HAP-1 (cell line): ENCODE data around the gene GNG12.

Experiments
- DNase-seq, 2 experiments: peaks; one replicate each; pipeline ENCODE4 v3.0.0-alpha.2; 2016 to 2020; ENCODE audit warnings: low spot score in 2 of 2
- H3K27me3 ChIP-seq: fragments of 250-450 bp; sonication (Bioruptor Pico); 2 replicates; pipeline ENCODE4 v1.5.1; 2020; ENCODE audit warnings: low read depth, mild to moderate bottlenecking, moderate library complexity
- H3K36me3 ChIP-seq: fragments of 250-450 bp; sonication (Bioruptor Pico); replicated peaks from 2 replicates; pipeline ENCODE4 v1.5.1; 2020; ENCODE audit warnings: mild to moderate bottlenecking
- H3K4me1 ChIP-seq: fragments of 250-450 bp; sonication (Bioruptor Pico); 2 replicates; pipeline ENCODE4 v1.5.1; 2020; ENCODE audit warnings: mild to moderate bottlenecking
- H3K4me3 ChIP-seq: fragments of 250-450 bp; sonication (Bioruptor Pico); 2 replicates; pipeline ENCODE4 v1.5.1; 2020; ENCODE audit warnings: mild to moderate bottlenecking, moderate library complexity
- H3K9me3 ChIP-seq: fragments of 250-450 bp; sonication (Bioruptor Pico); 2 replicates; pipeline ENCODE4 v1.5.1; 2020; ENCODE audit warnings: mild to moderate bottlenecking, moderate library complexity
- in situ Hi-C: fragments of 300-500 bp; cut with MboI; formaldehyde crosslinking; loops from 3 replicates; pipeline ENCODE4 v1.14.3; 2020; ENCODE audit warnings: low sequenced_read_pairs, inconsistent platforms, mixed read lengths

GNG12 gene

DNA sequence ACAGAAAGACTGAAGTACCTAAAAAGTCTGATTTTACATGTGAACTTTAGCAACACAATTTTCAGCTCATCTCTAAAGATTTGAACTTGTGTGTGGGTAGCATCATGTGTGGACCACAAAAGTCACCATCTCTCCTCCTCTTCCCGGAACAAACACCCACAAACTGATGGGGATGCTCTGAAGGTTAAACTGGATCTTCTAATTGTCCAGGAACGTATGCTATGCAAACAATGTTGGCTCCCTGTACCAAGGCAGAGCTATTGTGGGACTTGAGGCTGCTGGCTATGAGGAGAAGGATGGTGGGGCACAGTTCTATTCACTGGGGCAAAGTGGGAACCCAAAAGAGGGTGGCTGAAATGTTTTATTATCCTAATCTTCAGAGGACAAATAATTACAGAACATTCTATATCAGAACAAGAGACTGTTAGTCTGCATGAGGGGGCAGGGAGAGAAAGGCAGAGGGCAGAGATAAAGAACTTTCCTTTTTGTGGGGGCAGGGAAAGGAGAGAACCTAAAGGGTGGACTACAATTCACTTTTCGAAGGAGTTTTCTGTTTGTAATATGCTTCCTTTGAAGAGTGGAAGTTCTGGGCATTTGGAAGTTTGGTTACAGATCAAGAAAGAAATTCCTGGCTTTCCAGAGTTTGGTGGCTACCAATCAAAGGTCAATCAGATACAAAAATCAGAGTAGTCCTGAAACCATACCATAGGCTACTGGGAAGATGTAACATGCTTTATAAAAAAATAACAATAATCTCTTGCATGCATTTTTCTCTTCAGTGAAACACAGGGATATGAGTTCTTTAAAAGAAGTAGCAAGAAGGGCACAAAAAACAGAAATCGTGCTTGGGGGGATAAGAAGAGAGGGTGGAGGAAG lies 85.4 kb downstream of the GNG12 start:
- H3K9me3 ChIP-seq: no peaks in the 10 kb centered on the region
- in situ Hi-C loops: no loop called here
- DNase-seq: no peak
- H3K36me3 ChIP-seq: no peaks in the 10 kb centered on the region
- H3K27me3 ChIP-seq: no peaks in the 10 kb centered on the region
- peaks cover 18% of the 10 kb centered on the region for H3K4me1 ChIP-seq
- no peak overlapping the region for H3K4me3 ChIP-seq

GRCh38 chr1:67745875-67746698 lies 87.2 kb downstream of the GNG12 start:
- H3K4me3 ChIP-seq: no peak overlapping the region
- no peaks in the 10 kb centered on the region for H3K27me3 ChIP-seq
- H3K4me1 ChIP-seq: peaks cover 18% of the 10 kb centered on the region
- in situ Hi-C loops: no loop called here
- H3K36me3 ChIP-seq: no peaks in the 10 kb centered on the region
- no peaks in the 10 kb centered on the region for H3K9me3 ChIP-seq
- peak; percentile 28 to 38 for DNase-seq

DNA sequence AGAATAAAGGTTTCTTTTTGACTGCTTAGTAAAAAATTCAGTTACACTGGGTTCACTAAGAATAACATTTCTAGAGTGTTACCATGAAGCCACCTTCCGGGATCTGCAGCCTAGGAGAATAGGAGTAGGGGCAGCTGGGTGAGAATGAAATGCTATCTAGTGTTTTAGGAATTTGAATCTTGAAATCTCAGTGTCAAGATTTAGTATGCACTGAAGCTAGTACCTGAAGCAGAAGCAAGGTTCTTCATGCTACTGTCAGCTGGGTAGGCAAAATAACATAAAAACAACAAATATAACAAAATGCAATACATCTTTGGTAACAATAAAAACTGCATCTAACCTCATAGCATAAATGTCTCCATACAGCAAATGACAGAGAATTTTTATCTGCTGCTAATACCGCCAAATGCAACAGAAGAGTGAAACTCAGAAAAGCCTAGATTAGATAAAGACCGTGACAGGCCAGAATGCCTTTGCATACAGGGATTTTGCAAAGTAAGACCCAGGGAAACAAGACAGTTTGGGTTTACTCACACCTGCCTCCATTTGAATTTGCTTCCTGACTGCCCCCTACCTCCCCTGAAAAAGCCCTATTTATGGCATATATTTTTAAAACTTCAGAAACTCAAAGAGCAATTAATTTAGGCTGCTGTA lies 90.1 kb downstream of the GNG12 start:
- H3K27me3 ChIP-seq: no peaks in the 10 kb centered on the region
- in situ Hi-C loops: no loop called here
- H3K4me3 ChIP-seq: no peak overlapping the region
- peaks cover 7% of the 10 kb centered on the region for H3K4me1 ChIP-seq
- no peaks in the 10 kb centered on the region for H3K9me3 ChIP-seq
- no peaks in the 10 kb centered on the region for H3K36me3 ChIP-seq
- no peak for DNase-seq

GRCh38 chr1:67741736-67742135 lies 91.5 kb downstream of the GNG12 start:
- DNase-seq: no peak
- H3K27me3 ChIP-seq: no peaks in the 10 kb centered on the region
- H3K36me3 ChIP-seq: no peaks in the 10 kb centered on the region
- no peak overlapping the region for H3K4me3 ChIP-seq
- in situ Hi-C loops: no loop called here
- H3K9me3 ChIP-seq: no peaks in the 10 kb centered on the region
- H3K4me1 ChIP-seq: peaks cover 7% of the 10 kb centered on the region

- H3K4me3 ChIP-seq: no peak overlapping the region
- DNase-seq: no peak
- no peaks in the 10 kb centered on the region for H3K36me3 ChIP-seq
- no peaks in the 10 kb centered on the region for H3K9me3 ChIP-seq
- H3K4me1 ChIP-seq: peaks cover 3% of the 10 kb centered on the region
- in situ Hi-C loops: no loop called here
- H3K27me3 ChIP-seq: no peaks in the 10 kb centered on the region
These were observed 92.1 kb downstream of the GNG12 start for GRCh38 chr1:67741121-67741520.

DNA sequence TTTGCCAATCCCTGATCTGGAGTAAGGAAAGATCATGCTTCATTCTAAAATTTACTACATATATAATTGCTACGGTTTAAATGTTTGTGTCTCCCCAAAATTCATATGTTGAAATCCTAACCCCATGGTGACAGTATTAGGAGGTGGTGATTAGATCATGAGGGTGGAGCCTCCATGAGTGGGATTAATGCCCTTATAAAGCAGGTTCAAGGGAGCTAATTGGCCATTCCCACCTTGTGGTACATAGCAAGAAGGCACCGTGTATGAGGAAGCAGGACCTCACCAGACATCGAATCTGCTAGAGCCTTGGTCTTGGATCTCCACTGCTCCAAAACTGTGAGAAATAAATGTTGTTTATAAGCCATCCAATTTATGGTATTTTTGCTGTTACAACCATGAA lies 92.7 kb downstream of the GNG12 start:
- no peaks in the 10 kb centered on the region for H3K27me3 ChIP-seq
- no peaks in the 10 kb centered on the region for H3K36me3 ChIP-seq
- H3K4me1 ChIP-seq: no peaks in the 10 kb centered on the region
- H3K4me3 ChIP-seq: no peak overlapping the region
- in situ Hi-C loops: no loop called here
- DNase-seq: no peak
- H3K9me3 ChIP-seq: no peaks in the 10 kb centered on the region

GRCh38 chr1:67739361-67739760 lies 93.9 kb downstream of the GNG12 start:
- no peaks in the 10 kb centered on the region for H3K36me3 ChIP-seq
- DNase-seq: no peak
- no peaks in the 10 kb centered on the region for H3K4me1 ChIP-seq
- no peak overlapping the region for H3K4me3 ChIP-seq
- in situ Hi-C loops: no loop called here
- no peaks in the 10 kb centered on the region for H3K9me3 ChIP-seq
- H3K27me3 ChIP-seq: no peaks in the 10 kb centered on the region

DNA sequence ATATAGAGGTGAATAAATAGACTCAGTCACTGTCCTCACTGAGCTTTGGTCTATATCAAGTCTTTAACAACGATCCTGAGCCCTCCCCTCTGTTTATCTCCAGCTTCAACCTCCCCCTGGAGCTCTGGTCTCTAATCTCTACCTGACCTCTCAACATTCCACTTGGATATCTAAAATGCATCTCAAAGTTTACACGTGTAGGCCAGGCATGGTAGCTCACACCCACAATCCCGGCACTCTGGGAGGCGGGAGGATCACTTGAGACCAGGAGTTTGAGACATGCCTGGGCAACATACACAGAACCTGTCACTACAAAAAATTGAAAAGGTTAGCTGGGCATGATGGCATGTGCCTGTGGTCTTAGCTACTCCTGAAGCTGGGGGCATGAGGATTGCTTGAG lies 94.9 kb downstream of the GNG12 start:
- no peaks in the 10 kb centered on the region for H3K36me3 ChIP-seq
- in situ Hi-C loops: no loop called here
- no peaks in the 10 kb centered on the region for H3K27me3 ChIP-seq
- no peaks in the 10 kb centered on the region for H3K4me1 ChIP-seq
- no peaks in the 10 kb centered on the region for H3K9me3 ChIP-seq
- no peak for DNase-seq
- H3K4me3 ChIP-seq: no peak overlapping the region

GRCh38 chr1:67737875-67738274 lies 95.4 kb downstream of the GNG12 start:
- H3K4me3 ChIP-seq: no peak overlapping the region
- DNase-seq: no peak
- H3K9me3 ChIP-seq: no peaks in the 10 kb centered on the region
- in situ Hi-C loops: no loop called here
- H3K27me3 ChIP-seq: no peaks in the 10 kb centered on the region
- no peaks in the 10 kb centered on the region for H3K36me3 ChIP-seq
- no peaks in the 10 kb centered on the region for H3K4me1 ChIP-seq

DNA sequence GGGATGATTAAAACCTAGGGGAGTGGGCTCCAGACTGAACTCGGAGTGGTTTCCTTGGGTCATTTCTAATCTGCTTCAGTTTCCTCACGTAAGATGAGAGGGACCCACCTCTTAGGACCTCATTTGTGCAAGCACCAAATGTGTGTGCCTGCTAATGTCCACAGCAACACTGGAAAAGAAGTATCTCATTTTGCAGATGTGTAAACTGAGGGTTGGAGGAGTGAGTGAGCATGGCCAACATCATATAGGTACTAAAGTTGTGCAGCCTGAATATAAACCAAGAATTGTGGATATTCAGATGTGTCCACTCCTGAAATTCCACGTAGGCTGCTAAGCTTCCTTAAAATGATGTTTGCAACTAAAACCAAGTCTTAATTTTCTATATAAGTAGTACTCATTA lies 96.5 kb downstream of the GNG12 start:
- in situ Hi-C loops: no loop called here
- no peak overlapping the region for H3K4me3 ChIP-seq
- DNase-seq: no peak

GRCh38 chr1:67735806-67736627 lies 97.2 kb downstream of the GNG12 start:
- Histone ChIP-seq H3K36me3 (no peaks in the 10 kb centered on the region), H3K27me3 (no peaks in the 10 kb centered on the region), H3K4me3 (no peak overlapping the region), H3K9me3 (no peaks in the 10 kb centered on the region), H3K4me1 (peaks cover 13% of the 10 kb centered on the region)
- DNase-seq: no peak
- in situ Hi-C loops: no loop called here

More for the DNA sequence above, 96.5 kb downstream of the GNG12 start:
- Histone ChIP-seq H3K4me1 (peaks cover 6% of the 10 kb centered on the region), H3K27me3 (no peaks in the 10 kb centered on the region), H3K9me3 (no peaks in the 10 kb centered on the region), H3K36me3 (no peaks in the 10 kb centered on the region)

- Histone ChIP-seq H3K27me3 (no peaks in the 10 kb centered on the region), H3K36me3 (no peaks in the 10 kb centered on the region), H3K9me3 (no peaks in the 10 kb centered on the region), H3K4me1 (peaks cover 13% of the 10 kb centered on the region), H3K4me3 (no peak overlapping the region)
- in situ Hi-C loops: no loop called here
- no peak for DNase-seq
These were observed 98.1 kb downstream of the GNG12 start for GRCh38 chr1:67735206-67735605.

DNA sequence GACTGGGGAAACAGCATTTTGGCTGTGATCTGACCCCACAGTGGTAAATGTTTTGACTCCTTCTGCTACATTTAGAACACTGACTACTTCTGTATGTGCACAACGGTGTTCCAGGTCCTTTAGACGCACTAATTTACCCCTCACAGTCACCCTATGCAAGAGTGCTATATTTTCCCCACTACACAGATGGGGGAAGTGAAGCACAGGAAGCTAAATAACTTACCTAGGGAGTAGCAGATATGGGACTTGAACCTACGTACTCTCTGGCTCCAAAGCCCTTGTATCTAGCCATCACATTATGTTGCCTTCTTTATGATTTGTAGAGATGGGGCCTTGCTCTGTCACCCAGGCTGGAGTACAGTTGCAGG lies 99.0 kb downstream of the GNG12 start:
- Histone ChIP-seq H3K27me3 (no peaks in the 10 kb centered on the region), H3K4me1 (peaks cover 13% of the 10 kb centered on the region), H3K9me3 (no peaks in the 10 kb centered on the region), H3K36me3 (no peaks in the 10 kb centered on the region), H3K4me3 (no peak overlapping the region)
- in situ Hi-C loops: no loop called here
- DNase-seq: no peak
